GM23338 (cell line): ENCODE results near the gene RHEX. TPM values are rescaled to one million over a fixed set of nuclear protein-coding genes. Genes with fewer than 3 reads are reported as not detected.

Experiments used
- ATAC-seq: fragments of 200-7000 bp; cut with Tn5 transposase; 3 replicates; pipeline ENCODE4 v1.9.1; 2020
- DNase-seq: peaks from one replicate; pipeline ENCODE4 v3.0.0-alpha.2; 2015; ENCODE audit warnings: low spot score
- H2AFZ ChIP-seq: fragments of 200-600 bp; sonication (generic); 2 replicates; pipeline ENCODE4 v1.8.0; 2016; ENCODE audit warnings: antibody characterized with exemption, mild to moderate bottlenecking, moderate library complexity
- H3F3A ChIP-seq: fragments of 200-600 bp; sonication (generic); replicated peaks from 2 replicates; pipeline ENCODE4 v1.8.0; 2017; ENCODE audit warnings: antibody characterized with exemption, mixed run types, low read depth
- H3K27ac ChIP-seq: fragments of 200-600 bp; sonication (generic); 2 replicates; pipeline ENCODE4 v1.6.1; 2016; ENCODE audit warnings: low read depth
- H3K27me3 ChIP-seq: fragments of 200-600 bp; sonication (generic); 2 replicates; pipeline ENCODE4 v1.8.0; 2016; ENCODE audit warnings: mild to moderate bottlenecking, mixed run types, moderate library complexity; ENCODE audit not compliant: insufficient read depth
- H3K36me3 ChIP-seq: fragments of 200-600 bp; sonication (generic); 2 replicates; pipeline ENCODE4 v1.8.0; 2016; ENCODE audit warnings: mild to moderate bottlenecking; ENCODE audit not compliant: insufficient read depth
- H3K4me1 ChIP-seq: fragments of 200-600 bp; sonication (generic); 2 replicates; pipeline ENCODE4 v1.8.0; 2016; ENCODE audit warnings: mild to moderate bottlenecking, moderate library complexity; ENCODE audit not compliant: insufficient read depth
- H3K4me2 ChIP-seq: fragments of 200-600 bp; sonication (generic); 2 replicates; pipeline ENCODE4 v1.7.1; 2017; ENCODE audit warnings: mixed run types
- H3K4me3 ChIP-seq: fragments of 200-600 bp; sonication (generic); 2 replicates; pipeline ENCODE4 v1.6.1; 2016; ENCODE audit warnings: mixed run types
- H3K79me2 ChIP-seq: fragments of 200-600 bp; sonication (generic); replicated peaks from 2 replicates; pipeline ENCODE4 v1.8.0; 2017; ENCODE audit warnings: mild to moderate bottlenecking; ENCODE audit not compliant: insufficient read depth
- H3K9me2 ChIP-seq: fragments of 200-600 bp; sonication (generic); 2 replicates; pipeline ENCODE4 v1.8.0; 2017; ENCODE audit not compliant: insufficient read depth
- H4K20me1 ChIP-seq: fragments of 200-600 bp; sonication (generic); replicated peaks from 2 replicates; pipeline ENCODE4 v1.8.0; 2017; ENCODE audit warnings: mild to moderate bottlenecking; ENCODE audit not compliant: insufficient read depth
- H3K27ac Mint-ChIP-seq: 2 replicates; pipeline ENCODE4 v1.8.0; 2020; ENCODE audit warnings: inconsistent platforms, mild to moderate bottlenecking, moderate library complexity, mixed read lengths
- H3K27me3 Mint-ChIP-seq: 3 replicates; pipeline ENCODE4 v1.8.0; 2022; ENCODE audit warnings: low read depth, mild to moderate bottlenecking, moderate library complexity, mixed read lengths, inconsistent platforms; ENCODE audit not compliant: insufficient read depth, poor library complexity
- H3K36me3 Mint-ChIP-seq: 3 replicates; pipeline ENCODE4 v1.8.0; 2021; ENCODE audit warnings: low read depth, mild to moderate bottlenecking, inconsistent platforms, moderate library complexity, mixed read lengths
- H3K4me1 Mint-ChIP-seq: 3 replicates; pipeline ENCODE4 v1.8.0; 2020; ENCODE audit warnings: mild to moderate bottlenecking, inconsistent platforms, mixed read lengths
- H3K4me3 Mint-ChIP-seq: 3 replicates; pipeline ENCODE4 v1.8.0; 2021; ENCODE audit warnings: moderate library complexity, mild to moderate bottlenecking, inconsistent platforms, mixed read lengths
- H3K9me3 Mint-ChIP-seq: 3 replicates; pipeline ENCODE4 v1.8.0; 2020; ENCODE audit warnings: moderate library complexity, mild to moderate bottlenecking, inconsistent platforms, mixed read lengths
- CREB1 ChIP-seq: fragments of 250-450 bp; sonication (Bioruptor Pico); IDR thresholded peaks from 2 replicates; pipeline ENCODE4 v1.5.0; 2020; ENCODE audit warnings: low read depth, mild to moderate bottlenecking, moderate library complexity
- EZH2 ChIP-seq: fragments of 200-600 bp; sonication (generic); IDR thresholded peaks from one replicate; pipeline ENCODE4 v1.8.0; 2017; ENCODE audit warnings: antibody characterized with exemption, mild to moderate bottlenecking, low read depth; ENCODE audit not compliant: unreplicated experiment
- JUNB ChIP-seq: IDR thresholded peaks from one replicate; pipeline ENCODE4 v1.6.1; 2016; ENCODE audit warnings: antibody characterized with exemption; ENCODE audit not compliant: unreplicated experiment
- POLR2AphosphoS5 ChIP-seq: IDR thresholded peaks from 2 replicates; pipeline ENCODE4 v1.6.1; 2016; ENCODE audit warnings: antibody characterized with exemption, low read depth
- STAT1 ChIP-seq: IDR thresholded peaks from one replicate; pipeline ENCODE4 v1.6.1; 2016; ENCODE audit warnings: antibody characterized with exemption; ENCODE audit not compliant: unreplicated experiment
- ZNF114 ChIP-seq: fragments of 250-450 bp; sonication (Bioruptor Pico); IDR thresholded peaks from 2 replicates; pipeline ENCODE4 v1.5.0; 2020; ENCODE audit warnings: mild to moderate bottlenecking, moderate library complexity
- polyA plus RNA-seq: library from polyadenylated mRNA; unstranded; fragments of >200 nt; fragmentation: Nextera tagmentation; extraction: Ambion mirVana; gene quantifications from 2 replicates; pipeline ENCODE4 v1.2.1, GENCODE V29; 2016
- total RNA-seq: library from RNA; depleted of rRNA; stranded (reverse); fragments of >200 nt; shearing (Covaris generic); gene quantifications from 2 replicates; pipeline ENCODE4 v1.2.3, GENCODE V29; 2014
- TF ChIP-seq, protein P1 (sequence below): IDR thresholded peaks from 2 replicates; pipeline ENCODE4 v1.6.1; 2016; ENCODE audit warnings: antibody characterized with exemption
- TF ChIP-seq, protein P2 (sequence below): fragments of 250-450 bp; sonication (Bioruptor Pico); IDR thresholded peaks from 2 replicates; pipeline ENCODE4 v1.5.0; 2020; ENCODE audit warnings: mild to moderate bottlenecking, moderate library complexity

The RHEX gene
- total and polyA plus RNA-seq, 2 experiments from 2014 or later = not detected

DNA sequence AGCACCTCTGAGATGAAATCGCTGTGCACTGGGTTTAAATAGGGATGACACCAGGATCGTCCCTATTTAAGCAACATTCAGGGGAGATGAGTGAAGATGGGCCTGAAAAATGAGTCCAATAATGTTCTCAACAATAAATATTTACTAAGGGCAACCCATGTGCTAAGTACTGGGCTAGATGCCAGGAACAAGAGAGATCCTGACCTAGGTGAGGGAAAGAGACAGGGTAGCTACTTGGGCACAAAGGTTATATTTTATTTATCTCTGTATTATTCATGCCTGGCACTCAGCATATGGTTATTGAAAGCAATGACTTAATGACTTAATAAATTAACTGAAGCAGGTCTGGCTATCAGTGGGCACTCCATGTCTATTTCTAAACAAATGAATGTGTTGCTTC lies 91.6 kb downstream of the RHEX start:
- Mint-ChIP-seq H3K4me1 (peaks cover 7% of the 10 kb centered on the region), H3K36me3 (no peaks in the 10 kb centered on the region), H3K27me3 (no peaks in the 10 kb centered on the region), H3K4me3 (no peak overlapping the region), H3K27ac (no peak overlapping the region), H3K9me3 (peaks cover 2% of the 10 kb centered on the region; the same call in 1 of the 3 replicates)
- TF ChIP-seq, protein P1, sequence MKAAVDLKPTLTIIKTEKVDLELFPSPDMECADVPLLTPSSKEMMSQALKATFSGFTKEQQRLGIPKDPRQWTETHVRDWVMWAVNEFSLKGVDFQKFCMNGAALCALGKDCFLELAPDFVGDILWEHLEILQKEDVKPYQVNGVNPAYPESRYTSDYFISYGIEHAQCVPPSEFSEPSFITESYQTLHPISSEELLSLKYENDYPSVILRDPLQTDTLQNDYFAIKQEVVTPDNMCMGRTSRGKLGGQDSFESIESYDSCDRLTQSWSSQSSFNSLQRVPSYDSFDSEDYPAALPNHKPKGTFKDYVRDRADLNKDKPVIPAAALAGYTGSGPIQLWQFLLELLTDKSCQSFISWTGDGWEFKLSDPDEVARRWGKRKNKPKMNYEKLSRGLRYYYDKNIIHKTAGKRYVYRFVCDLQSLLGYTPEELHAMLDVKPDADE = no peak
- TF ChIP-seq, protein P2, sequence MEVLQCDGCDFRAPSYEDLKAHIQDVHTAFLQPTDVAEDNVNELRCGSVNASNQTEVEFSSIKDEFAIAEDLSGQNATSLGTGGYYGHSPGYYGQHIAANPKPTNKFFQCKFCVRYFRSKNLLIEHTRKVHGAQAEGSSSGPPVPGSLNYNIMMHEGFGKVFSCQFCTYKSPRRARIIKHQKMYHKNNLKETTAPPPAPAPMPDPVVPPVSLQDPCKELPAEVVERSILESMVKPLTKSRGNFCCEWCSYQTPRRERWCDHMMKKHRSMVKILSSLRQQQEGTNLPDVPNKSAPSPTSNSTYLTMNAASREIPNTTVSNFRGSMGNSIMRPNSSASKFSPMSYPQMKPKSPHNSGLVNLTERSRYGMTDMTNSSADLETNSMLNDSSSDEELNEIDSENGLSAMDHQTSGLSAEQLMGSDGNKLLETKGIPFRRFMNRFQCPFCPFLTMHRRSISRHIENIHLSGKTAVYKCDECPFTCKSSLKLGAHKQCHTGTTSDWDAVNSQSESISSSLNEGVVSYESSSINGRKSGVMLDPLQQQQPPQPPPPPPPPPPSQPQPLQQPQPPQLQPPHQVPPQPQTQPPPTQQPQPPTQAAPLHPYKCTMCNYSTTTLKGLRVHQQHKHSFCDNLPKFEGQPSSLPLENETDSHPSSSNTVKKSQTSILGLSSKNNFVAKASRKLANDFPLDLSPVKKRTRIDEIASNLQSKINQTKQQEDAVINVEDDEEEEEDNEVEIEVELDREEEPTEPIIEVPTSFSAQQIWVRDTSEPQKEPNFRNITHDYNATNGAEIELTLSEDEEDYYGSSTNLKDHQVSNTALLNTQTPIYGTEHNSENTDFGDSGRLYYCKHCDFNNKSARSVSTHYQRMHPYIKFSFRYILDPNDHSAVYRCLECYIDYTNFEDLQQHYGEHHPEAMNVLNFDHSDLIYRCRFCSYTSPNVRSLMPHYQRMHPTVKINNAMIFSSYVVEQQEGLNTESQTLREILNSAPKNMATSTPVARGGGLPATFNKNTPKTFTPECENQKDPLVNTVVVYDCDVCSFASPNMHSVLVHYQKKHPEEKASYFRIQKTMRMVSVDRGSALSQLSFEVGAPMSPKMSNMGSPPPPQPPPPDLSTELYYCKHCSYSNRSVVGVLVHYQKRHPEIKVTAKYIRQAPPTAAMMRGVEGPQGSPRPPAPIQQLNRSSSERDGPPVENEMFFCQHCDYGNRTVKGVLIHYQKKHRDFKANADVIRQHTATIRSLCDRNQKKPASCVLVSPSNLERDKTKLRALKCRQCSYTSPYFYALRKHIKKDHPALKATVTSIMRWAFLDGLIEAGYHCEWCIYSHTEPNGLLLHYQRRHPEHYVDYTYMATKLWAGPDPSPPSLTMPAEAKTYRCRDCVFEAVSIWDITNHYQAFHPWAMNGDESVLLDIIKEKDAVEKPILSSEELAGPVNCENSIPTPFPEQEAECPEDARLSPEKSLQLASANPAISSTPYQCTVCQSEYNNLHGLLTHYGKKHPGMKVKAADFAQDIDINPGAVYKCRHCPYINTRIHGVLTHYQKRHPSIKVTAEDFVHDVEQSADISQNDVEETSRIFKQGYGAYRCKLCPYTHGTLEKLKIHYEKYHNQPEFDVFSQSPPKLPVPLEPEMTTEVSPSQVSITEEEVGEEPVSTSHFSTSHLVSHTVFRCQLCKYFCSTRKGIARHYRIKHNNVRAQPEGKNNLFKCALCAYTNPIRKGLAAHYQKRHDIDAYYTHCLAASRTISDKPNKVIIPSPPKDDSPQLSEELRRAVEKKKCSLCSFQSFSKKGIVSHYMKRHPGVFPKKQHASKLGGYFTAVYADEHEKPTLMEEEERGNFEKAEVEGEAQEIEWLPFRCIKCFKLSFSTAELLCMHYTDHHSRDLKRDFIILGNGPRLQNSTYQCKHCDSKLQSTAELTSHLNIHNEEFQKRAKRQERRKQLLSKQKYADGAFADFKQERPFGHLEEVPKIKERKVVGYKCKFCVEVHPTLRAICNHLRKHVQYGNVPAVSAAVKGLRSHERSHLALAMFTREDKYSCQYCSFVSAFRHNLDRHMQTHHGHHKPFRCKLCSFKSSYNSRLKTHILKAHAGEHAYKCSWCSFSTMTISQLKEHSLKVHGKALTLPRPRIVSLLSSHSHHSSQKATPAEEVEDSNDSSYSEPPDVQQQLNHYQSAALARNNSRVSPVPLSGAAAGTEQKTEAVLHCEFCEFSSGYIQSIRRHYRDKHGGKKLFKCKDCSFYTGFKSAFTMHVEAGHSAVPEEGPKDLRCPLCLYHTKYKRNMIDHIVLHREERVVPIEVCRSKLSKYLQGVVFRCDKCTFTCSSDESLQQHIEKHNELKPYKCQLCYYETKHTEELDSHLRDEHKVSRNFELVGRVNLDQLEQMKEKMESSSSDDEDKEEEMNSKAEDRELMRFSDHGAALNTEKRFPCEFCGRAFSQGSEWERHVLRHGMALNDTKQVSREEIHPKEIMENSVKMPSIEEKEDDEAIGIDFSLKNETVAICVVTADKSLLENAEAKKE (CRISPR knock-in tag) = no peak
- TF ChIP-seq JUNB (no peak), ZNF114 (CRISPR knock-in tag) (no peak), CREB1 (no peak), STAT1 (no peak), POLR2AphosphoS5 (no peak), EZH2 (no peak)
- Histone ChIP-seq H3K27me3 (no peaks in the 10 kb centered on the region), H2AFZ (no peak overlapping the region), H3F3A (no peaks in the 10 kb centered on the region), H3K27ac (no peak overlapping the region), H4K20me1 (no peaks in the 10 kb centered on the region), H3K9me2 (peaks cover 27% of the 10 kb centered on the region), H3K36me3 (no peaks in the 10 kb centered on the region), H3K4me1 (no peaks in the 10 kb centered on the region), H3K4me3 (no peak overlapping the region), H3K79me2 (no peaks in the 10 kb centered on the region), H3K4me2 (no peak overlapping the region)
- ATAC-seq (no peak), DNase-seq (no peak)
